HG03575 (cell line): Measurements from ENCODE around the gene ROBO1.

ENCODE experiments used
- ATAC-seq: cut with Tn5 transposase; IDR thresholded peaks from one replicate; pipeline ENCODE4 v1.9.1; 2021; ENCODE audit not compliant: unreplicated experiment, insufficient number of reproducible peaks, low FRiP score; ENCODE audit errors: extremely low read depth

ROBO1 gene

DNA sequence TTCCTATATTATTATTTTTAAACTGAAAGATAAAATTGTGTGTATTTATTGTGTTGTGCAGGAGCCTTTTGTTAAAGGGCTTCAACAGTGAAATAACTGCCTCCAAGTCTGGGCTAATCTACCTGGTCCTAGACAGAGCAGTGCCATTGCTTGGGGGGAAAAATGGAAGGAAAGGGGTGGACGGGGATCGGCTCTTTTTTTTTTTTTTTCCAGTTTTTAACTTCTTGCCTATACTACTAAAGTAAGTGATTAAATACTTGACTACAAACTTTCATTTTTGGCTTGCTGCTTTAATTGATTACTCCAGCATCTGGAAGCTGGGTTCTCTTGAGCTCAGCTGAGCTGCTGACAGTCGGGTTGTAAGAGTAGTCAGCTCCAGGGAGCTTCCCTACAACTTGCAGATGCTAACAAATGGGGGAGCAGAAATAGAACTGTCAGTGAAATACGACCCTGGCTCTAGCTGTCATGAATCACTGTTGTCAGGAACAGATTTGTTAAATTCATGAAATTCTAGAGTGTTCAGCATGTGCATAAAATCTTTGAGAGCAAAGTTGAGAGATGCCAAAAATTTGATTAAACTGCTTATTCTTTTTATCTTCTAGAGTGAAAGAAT, 276.7 kb downstream of the ROBO1 start:
- no peak for ATAC-seq

DNA sequence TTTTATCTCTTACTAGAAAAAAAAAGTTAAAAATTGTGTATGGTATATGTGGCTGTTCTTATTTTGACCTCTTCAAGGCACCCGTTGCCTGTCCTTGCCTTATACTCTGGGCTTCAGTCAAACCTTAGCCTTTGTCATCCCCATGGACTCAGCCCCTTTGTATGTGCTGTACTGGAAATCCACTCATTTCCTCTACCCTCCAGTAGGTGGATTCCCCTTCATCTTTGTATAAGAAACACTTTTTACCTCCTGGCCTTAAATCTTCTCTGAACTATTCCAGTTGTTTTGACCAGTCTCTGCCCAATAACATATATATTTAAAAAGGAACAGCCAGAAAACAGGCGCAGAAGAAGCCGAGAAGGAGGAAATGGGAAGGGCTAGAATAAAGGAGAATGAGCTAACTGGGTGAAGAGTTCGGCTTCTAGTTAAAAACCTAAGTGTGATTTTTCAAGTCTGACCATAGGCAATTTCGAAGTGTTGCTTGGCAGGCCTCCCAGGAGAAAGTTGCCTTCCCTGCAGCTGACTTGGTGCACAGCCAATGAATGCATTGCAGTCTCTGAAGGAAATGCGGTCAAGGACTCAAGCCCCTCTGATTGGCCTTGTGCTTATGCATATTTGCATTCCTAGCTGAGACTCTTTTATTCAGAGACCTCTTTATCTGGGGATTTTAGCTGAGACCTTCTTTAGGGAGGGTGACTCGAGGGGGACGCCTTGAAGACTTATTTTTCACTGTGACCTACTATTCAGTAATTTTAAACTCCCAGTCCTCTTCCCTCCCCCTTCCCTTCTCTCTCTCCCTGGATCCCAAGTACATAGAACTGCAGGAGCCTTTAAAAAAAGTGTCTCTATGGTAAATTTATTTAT, 277.4 kb downstream of the ROBO1 start:
- ATAC-seq = no peak

DNA sequence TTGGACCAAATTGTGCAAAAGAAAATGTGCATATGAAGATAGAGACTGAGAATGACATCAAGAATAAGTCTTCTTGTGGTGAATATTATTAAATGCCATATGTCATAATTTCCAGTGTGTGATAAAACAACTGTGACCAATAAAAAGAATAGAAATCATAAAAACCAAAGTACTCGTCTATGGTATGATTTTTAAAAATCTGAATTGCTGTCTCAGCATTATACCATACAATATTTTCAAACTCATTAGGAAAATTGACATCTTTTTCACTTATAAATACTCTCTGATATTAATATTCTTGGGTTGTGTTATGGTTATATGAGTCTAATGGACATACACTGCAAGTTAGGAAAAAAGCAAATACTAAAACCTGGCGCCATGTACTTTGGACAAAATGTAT, 279.4 kb downstream of the ROBO1 start:
- no peak for ATAC-seq

DNA sequence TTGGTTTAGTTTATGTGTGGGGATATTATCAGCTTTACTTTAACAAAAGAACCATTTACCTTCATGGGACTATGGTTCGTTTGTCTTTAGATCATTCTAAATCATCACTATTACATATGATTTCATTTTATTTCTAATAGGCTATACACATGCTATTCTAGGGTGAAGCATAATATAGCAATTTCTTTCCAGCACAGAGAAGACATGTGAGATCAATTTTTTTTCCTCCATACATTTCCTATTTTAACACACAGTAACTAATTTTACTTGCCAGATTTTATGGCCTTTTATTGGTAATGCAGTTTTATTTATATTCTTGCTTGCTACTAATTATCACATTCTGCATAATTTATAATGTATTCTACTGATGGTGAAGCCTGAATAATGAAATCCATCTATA, 287.1 kb downstream of the ROBO1 start:
- ATAC-seq = no peak

DNA sequence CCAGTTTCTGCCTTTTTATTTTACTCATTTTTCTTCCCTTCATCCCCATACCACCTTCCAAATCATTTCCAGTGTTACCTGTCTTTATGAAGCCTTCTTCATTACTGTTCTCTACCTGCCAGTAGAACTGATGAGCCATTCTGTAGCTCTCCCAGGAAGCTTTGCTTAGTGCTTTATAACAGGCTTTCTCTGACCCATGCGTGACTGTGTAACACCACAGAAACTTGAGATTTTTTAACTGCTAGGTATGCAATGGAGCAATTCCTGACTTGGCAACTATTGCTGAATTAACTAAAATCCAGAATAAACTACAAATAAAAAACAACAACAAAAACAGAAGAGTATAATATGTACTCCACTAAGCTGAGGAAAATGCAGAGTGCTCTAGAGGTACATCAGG, 289.2 kb downstream of the ROBO1 start:
- ATAC-seq = no peak

DNA sequence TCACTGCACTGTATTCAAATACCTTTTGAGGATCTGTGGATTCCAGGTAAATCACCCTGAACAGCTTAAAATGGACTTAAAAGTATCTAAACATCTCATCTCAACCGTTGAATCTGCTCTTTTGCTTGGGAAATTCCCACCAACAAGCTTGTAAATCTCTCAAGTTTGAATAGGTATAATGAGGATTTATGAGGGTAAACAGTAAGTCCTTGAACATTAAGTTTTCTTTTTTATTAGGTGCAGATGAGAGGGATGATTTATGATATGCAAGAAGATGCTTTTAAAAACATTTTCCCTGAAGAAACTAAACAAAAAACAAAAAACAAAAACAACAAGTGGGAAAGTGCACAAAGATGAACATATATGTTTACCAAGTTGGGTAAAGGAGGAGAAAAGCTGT, 290.6 kb downstream of the ROBO1 start:
- no peak for ATAC-seq

DNA sequence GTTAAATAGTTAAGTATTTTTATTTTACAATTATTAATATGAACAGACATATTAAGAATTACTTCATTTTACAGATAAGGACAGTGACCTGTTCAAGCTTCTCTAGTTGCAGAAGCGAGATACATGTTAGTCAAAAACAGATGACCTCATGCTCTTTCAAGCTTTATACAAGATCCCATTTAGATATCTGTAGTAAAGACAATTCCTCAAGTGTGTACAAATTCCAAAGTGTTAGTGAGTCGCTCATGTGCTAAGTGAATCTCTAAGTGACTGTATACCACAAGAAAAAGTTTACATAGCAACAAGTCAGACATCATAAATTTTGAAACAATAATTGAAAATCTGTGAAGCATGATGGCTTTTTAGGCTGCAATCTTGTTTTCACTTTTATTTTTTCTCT, 293.8 kb downstream of the ROBO1 start:
- no peak for ATAC-seq

DNA sequence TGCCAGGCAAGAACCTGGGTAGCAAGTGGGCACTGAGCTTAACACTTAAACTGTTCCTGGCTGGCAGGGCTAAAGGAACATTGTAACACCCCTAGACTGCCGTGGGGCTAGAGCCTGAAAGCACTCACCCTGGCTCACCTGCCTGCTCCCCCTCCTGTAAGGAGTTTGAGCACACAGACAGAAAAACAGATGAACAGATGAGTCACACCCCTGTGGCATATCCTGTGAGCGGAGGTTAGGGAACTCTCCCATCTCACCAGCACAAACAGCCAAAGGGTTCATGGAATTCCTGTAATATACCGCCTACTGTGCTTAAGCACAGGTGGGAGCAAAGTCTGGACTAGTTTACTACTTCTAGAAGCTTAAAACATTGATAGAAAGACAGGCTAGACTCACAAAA, 300.1 kb downstream of the ROBO1 start:
- no peak for ATAC-seq

DNA sequence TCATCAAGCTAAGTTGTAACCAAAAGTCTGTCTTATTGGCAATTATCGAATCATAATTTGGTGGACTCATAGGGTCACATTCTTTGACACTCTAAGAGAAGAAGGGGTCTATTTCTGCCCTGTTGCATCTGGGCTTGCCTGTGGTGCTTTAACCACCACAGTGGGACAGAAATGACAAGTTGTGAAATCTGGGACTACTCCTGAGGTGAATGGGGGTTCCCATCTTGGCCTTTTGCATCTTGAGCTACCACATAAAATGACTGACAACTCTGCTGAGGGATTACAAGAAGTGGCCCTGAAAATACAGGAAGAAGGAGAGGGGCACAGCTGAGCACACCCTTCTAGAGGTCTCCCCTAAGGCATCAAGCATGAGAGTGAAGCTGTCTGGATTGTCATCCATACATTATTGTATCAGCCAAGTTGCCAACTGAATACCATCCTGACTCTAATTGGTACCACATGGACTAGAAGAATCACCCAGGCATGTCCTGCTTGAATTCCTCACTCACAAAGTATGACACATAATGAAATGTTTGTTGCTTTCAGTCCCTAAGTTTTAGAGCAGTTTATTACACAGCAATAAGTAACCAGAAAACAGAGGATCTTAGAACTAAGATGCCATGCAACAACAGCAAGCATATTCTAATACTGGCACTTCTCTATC, 306.5 kb downstream of the ROBO1 start:
- ATAC-seq = no peak

DNA sequence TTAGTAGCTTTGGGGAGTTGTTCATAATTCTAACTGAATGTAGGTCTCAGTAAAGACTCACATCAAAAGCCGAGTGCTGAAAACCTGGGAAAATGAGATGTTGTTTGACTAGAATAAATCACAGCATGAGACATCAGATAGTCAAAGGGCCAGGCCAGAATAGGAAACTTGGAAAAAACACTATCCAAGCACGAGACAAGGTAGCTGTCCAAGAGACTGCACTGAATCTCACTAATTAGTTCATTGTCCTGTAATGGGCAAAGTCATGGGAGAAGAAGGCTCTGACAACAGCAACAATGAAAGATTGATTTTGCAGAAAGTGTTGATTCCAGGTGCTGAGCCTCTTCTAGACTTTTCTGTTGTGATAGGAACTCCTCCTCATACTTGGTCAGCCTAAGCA, 314.2 kb downstream of the ROBO1 start:
- ATAC-seq = no peak

DNA sequence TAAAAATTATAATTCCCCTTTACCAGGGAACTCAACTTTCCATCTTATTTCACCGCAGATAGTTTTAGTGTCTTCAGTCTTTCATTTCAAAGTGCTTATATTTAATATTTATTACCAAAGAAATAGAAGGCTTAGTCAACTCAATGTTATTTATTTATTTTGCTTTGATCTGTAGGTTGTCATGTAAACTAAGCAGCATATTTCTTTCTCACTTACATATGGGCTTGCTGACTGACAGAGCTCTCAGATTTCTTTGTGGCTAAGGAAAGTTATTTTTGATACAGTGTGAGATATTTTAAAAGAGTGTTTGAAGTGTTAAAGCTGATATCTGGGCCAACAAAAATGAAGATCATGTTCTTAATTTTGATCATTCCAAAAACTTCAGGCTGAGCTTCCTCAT, 331.4 kb downstream of the ROBO1 start:
- no peak for ATAC-seq

DNA sequence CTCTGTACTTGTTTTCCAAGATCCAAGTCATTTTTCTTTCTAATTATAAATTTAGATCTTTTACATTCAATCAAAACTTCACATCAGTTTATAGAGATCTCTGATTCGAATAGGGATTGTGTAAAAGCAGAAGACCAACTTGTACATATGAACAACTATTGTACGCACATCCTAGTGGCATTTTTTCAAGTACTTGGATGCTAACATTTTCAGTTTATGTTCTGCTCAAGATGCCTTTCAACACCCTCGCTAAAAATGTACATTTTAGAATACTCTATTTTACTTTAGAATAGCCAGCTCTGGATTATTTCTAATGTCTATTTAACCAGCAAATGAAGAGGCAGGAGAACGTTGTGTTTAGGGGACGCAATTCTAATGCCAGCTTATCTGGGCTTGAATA, 340.7 kb downstream of the ROBO1 start:
- no peak for ATAC-seq

DNA sequence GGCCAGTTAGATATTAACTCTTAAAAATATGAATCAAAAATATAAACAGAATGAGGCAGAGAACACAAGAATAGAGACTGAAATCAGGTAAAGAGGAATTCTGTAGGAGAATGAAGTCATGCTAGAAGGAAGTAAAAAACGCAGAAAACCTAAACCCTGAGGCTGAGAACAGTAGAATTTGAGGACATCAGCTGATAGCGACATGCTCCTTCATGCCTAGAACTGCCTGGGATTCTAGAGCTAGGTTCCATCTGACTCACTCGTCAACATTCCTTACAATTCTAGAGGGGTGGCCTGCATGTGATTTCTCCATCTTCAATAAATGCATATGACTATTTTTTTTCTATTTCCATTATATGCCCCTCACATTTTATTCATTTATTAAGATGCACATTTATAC, 343.0 kb downstream of the ROBO1 start:
- ATAC-seq = no peak

DNA sequence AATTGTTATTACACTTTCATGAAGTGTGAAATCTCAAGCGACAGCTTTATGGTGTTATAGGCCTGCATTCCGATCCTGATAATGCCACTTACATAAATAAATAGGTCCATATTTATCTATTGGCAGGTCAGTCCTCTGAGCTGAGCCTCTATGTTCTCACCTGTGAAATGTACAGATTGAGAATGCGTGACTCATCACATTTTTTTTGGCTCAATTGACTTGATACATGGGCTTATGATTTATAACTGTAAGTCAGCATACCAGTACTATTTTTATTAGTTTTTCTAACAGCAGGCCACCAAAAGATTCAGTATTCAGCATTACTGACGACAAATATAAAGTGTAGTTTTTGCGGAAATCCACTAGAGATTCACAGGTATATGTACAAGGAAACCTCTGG, 344.4 kb downstream of the ROBO1 start:
- ATAC-seq = no peak

DNA sequence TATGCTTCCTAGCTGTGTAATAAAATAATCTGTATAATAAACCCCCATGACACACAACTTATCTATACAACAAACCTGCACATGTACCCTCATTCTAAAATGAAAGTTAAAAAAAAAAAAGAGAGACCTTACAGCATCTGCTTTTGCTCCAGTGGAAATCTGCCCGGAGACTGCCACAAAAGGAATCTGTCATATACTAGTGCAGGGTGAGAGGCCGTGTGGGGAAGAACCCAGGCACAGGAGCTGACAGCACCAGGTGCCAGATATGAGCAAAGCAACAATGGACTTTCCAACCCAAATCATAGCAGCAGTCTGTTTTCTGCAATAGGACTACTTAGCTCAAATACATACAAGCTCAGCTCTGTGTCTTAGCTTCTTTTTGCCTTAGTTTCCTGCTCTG, 346.5 kb downstream of the ROBO1 start:
- ATAC-seq = no peak

DNA sequence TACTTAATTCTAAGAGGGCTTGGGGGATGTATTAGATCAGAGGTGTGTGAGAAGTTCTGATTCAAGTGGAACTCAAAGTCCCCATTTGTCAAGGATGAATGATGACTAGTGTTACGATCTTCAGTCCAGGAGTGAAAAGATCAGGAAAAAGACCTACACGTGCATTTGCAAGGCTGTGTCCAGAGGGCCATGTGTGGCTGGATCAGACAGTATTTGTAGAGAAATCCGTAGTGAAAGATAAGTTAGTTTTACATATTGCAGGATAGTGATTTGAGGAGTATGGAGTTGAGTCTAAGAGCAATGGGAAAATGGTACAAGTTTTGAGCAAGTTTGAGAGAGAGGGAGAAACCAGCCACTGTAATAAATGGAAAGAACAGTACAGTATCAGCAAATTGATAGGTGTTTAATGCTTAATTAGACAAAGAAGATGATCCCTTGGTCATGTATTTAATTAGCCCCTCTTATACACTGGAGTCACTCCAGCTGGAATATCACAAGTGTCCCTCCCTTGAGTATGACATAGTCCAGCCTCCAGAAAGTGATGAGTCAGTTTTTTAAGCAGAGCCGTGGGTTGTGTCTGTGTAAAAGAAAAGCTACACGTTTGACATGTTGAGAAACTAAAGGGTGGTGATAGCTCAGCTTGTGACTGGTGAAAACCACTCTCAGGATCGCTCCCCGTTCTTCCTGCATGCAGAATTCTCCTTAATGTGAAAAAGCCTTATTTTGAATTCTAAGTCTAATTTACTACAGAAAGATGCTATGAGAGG, 348.8 kb downstream of the ROBO1 start:
- ATAC-seq = no peak

DNA sequence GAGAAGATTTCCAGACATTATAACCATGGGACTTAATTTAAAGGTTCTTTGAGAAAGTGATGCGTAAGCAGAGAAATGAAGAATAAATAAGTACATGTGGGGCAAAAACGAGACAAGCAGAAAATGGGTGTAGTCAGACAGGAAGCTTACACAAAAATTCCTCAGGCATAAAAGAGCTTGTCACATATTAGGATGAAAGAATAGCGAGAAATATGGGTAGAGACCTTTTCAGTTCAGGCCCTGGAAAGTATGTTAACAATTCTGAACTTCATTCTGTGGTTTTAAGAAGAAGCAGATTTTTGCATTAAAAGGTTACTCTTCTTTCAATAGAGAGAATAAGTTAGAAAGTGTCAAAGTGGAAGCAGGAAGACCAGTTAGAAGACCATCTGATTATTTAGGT, 352.4 kb downstream of the ROBO1 start:
- no peak for ATAC-seq

DNA sequence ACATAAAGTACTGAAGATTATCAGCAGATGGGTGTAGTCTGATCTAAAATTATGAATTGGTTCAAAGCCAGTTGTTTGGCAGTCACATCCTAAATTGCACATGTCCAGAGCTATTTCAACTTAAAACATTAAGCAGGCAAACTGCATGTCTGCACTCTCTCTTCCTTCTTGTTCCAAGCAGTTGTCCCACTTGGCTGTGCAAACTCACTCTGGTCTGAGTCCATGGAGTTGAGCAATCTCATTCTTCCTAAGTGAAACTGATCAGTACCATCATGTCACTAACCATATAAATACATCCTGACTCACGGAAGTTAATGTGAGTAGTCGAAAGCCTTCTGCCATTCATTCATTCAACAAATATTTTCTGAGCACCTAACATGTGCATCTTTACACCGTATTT, 353.0 kb downstream of the ROBO1 start:
- no peak for ATAC-seq

DNA sequence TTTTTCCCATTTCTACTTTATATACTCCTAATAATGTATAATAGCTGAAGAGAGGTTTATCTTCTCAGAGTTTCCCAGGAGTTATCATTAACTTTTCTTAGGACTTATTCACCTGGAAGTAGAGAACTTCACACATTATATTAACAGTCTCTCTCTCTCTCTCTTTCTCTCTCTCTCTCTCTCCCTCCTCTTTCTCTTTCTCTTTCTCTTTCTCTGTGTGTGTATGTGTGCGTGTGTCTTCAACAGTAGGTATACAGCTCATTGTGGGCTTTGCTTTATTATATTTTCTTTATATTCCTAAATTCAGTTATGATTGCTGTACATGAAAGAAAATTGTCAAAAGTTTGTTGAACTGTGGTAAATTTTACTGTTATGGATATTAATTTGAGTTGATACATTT, 353.8 kb downstream of the ROBO1 start:
- no peak for ATAC-seq

DNA sequence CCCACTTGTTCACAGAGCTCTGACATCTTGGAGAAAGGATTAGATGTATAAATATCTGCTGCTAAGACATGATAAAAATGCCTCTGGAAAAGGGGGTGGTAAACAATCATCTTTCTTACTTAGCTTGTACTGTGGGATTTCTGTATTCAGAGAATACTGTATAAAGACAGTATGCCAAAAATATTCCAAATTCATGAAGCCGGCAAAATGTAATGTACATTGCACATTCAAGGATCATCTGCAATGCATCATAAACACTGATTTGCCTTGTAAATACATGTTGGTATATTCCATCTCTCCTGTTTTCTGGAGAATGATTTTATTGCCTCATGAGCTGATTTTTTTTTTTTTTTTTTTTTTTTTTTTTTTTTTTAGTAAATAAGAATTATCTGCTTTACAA, 355.3 kb downstream of the ROBO1 start:
- ATAC-seq = no peak
